HG03354 (cell line): ENCODE data around the gene CDH6.
"Not testable (repeated sequence)": the region's sequence is repeated elsewhere in the genome, so short reads cannot be mapped to it uniquely, and the experiment has no call there.

Experiments used
- ATAC-seq: cut with Tn5 transposase; IDR thresholded peaks from one replicate; pipeline ENCODE4 v1.9.1; 2021; ENCODE audit warnings: mild to moderate bottlenecking; ENCODE audit not compliant: unreplicated experiment, poor library complexity, severe bottlenecking

CDH6 gene

DNA sequence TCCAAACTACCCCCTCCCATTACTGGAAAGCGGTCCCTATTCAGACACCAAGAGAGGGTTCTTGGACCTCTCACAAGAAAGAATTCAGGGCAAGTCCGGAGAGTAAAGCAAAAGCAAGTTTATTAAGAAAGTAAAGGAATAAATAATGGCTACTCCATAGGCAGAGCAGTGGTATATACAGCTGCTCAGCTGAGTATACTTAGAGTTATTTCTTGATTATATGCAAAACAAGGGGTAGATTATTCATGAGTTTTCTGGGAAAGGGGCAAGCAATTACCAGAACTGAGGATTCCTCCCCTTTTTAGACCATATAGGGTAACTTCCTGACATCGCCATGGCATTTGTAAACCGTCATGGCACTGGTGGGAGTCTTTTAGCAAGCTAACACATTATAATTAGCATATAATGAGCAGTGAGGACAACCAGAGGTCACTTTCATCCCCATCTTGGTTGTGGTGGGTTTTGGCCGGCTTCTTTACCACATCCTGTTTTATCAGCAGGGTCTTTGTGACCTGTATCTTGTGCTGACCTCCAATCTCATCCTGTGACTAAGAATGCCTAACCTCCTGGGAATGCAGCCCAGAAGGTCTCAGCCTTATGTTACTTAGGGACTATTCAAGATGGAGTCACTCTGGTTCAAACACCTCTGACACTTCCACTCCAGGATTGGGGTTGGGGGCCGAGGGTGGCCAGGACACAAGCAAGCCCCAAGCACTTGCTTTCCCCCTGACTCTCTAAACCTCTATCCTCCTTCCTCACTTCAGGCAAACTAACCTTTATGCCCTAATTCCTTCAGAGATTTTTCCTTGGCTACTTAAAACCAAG, 168.4 kb downstream of the CDH6 start:
- ATAC-seq, result not testable (repeated sequence)

DNA sequence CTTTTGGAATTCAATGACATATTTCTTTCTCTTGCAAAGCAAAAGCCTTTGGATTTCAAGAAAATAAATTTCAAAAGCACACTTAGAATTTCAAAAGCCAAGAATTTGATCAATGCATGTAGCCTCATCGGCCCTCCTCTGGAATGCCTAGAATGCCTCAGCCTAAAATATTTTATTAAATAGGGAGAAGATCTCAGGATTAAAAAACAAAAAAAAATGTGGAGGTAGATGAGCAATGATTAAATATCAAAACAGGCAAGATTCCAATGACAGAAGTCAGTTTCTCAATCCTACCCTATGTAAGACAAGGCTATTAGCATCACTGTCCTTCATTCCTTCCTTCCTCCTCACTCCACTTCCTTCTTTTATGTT, 169.0 kb downstream of the CDH6 start:
- ATAC-seq, result no peak

DNA sequence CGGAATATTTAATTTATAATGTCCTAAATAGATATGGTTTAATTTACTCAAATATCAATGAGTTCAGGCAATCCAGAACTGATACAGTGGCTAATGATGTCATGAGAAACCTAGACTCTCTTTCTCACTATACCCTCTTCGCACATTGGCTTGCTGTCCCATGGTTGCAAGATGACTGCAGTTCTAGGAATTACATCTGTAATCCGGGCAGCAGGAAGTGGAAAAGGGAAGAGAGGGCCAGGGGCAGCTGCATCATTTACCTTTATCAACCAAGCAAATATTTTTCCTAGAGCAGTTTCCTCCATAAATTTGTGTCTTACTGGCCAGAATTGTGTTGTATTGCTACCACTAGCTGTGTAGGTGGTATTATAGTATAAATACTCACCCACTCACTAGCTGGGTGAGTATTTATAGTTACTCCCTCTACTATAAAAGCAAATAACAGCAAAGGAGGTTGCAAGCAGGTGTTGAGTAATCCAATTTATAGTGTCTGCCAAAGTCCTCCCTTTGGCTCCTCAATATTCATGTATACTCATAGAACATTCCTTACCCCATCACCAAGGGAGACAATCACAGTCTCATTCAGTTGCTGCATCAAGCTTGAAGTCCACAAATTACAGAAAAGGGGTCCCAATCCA, 169.6 kb downstream of the CDH6 start:
- ATAC-seq, result no peak

DNA sequence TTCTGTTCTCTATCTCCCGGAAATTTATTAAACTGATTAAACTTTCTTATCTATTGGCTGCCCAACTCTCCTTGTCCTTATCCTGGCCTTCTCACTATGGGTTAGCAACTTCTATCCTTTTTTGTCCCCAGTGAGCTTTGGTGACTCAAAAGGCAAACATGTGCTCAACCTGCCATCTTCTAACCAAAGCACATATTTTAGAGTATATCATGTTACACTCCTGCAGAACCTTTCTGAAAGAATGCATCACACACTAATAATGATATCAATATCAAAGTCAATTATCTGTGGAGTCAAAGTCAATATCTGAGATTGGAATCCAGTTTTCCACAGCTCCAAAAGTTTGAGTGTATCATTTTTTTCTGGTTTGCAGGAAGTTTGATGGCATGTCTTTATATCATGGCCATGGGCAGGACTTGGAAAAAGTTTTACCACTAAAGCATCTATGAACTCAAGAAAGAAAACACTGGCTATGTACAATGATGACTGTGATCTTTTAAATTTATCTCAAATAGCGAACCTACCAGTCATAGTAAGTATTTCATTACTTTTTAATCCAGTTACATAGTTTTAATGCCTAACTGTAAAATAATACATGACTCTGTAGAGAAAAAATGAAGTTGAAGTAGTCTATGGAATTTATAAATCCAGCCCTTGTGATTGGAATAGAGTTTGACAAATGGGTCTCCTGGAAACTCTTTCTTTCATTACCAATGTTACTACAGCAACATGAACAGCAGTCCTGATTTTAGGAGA, 171.6 kb downstream of the CDH6 start:
- no peak for ATAC-seq

DNA sequence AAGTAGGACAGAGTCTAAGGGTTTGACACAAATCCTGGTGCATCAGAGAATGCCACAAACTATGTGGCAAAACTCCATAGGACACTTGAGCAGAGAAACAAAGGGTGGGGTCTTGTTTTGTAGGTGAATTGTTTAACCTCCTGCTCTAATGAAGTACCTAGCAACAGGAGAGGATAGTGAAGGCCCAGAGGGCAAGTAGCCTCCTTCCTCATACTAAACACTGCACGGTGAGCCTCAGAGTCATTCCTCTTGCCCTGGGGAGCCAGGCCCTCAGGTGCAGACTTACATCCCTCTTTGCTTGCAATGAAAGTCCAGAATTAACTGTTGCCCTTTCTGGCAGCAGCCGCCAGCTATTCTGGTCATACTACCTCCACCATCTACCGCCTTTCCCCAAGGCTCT, 172.3 kb downstream of the CDH6 start:
- no peak for ATAC-seq

DNA sequence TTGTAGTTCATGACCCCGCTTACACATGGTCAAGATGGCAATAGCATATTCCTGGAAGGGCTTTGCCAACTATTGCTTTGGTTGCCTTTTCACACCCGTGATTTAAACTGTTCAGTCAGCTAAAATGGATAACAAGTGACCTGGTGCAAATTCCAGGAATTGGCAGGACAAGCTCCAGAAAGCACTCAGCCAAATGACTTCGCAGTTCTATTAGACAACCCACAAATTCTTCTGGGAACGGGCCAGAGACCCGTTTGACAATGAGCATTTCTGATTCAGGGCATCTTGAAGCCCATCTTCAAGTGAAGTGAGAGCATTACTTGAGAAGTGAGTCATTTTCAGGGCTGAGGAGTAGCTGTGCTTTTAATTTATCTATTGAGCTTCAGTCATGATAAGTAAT, 173.5 kb downstream of the CDH6 start:
- no peak for ATAC-seq

DNA sequence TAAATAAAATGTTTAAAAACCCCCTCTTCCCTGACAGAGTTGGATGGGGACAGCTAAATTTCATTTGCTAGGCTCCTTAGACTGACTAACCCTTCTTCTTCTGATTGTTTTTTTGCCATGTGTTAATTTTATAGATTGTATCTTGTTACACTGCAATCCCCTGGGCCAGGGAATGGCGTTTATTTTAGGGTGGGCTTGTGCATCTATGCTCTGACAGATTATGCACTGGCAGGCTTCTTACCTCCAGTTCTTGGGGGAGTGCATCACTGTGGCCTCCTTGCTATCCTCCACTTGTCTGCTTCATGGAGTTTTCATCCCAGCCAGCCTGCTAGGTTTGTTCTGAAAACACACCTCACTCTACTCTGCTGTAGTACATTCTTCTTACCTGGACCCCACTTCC, 178.6 kb downstream of the CDH6 start:
- no peak for ATAC-seq

DNA sequence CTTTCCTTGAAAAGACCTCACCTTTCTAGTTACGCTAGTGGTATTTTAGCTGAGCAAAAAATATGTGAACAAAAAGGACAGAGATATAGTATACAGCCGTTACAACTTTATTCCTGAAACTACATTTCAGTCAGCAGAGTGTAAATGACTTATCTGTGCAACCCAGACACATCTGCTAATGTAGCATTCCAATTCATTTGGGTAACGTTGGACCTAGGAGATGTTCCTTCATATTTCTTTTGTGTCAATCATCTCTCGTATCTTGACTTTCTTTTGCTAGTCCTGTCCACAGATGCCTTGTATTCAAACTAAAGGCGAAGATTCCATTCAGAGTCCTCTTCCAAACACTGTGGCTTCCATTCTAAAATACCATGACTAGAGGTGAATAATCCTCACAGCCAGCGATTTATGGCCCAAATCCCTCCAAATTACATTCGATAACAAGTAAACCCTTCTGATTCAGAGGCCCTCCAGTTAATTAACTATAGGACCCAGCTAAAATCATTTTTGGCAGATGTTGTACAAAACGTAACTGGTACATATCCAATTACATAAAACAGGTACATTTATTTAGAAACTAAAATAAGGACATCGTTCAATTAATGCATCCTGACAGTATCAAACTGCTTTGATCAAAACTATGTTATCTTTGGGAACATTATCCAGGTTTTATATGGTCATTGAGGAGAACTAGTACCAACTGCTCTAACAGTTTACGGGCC, 182.7 kb downstream of the CDH6 start:
- no peak for ATAC-seq

DNA sequence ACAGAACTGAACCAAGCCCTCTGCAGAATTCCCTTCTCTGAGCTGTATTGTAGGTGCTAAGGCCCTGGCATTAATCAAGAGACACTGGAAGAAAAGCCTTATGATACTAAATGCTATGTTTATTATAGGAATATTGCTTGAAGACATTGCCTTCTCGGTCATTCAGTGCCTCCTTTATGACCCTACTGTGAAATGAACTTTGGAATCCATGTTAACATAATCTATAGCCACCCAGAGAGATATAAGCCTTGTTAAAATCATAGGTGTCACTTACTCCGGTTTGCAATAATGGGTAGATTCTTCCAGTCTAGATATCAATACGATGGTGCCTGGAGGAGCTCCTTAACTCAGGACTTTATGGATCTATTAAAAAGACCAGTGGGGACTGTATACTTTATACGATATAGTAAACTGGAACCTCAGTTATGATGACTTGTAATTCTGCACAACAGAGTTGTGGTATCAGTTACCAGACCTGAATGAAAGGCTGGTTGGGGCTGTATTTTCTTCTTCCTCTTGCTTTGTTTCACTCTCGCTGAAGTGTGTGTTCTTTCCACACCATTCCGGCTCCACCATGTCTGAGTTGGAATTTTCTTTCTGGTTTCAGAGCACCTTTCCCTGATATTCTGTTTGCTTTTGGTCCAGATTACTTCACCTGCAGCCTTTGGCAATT, 183.9 kb downstream of the CDH6 start:
- ATAC-seq, result no peak

DNA sequence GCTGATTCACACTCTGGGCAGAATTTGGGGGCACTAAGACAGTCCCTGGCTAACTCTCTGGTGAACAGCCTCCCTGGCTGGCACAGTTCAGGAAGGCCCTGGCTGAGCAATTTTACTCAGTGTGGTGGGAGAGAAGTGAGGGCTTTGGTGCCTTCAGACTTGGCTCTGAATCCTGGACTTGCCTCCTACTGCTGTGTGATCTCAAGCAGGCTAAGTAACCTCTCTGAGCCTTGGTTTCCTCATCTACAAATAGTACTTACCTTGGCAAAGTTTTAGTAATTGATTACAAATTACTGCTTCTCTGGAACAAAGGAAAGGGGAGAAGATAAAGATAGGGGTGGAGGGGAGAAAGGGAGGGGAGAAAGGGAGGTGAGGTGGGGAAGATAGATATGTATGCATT, 184.7 kb downstream of the CDH6 start:
- ATAC-seq, result no peak
